CD4-positive, alpha-beta T cell treated with Interleukin-15 for 4 hours (primary cell): Measurements from ENCODE around the gene ITGB4.

Experiments used
- DNase-seq: peaks from one replicate; pipeline ENCODE4 v3.0.0-alpha.2; 2020; ENCODE audit warnings: low spot score

Gene ITGB4

DNA sequence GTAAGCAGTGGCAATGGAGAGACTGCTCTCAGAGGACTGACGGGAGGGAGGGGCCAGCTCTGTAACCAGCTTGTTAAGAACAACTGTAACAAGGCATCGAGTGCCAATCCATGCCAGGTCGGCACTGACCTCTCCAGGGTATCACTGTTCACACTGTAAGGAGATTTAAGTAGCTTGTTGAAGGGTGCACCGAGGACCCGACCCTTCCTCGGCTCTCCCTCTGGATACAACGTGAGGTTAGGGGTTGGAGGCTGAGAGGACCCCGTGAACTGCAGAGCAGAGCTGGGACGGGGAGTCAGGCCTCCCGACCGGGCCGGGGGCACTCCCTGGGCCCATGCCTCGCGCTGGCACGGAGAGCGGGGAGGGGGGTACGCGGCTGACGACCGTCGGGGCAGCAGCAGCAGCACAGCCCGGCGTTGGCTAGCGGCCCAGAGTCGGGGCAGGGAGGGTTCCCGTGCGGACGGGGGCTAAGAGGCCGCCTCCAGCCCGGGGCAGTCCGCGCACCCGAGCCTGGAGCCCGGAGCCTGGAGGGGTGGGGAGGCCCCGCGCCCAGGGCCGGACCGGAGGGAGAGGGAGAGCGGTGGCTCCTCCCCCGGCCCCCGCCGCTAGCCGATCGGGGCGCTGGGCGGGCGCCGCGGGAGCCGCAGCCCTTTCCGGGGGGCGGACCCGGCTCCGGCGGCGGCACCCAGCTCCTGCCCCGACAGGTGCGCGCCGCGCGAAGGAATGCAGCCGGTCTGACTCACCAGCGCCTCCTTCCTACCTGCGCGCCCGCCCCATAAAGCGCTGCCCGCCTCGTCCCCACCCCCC is at the start of gene ITGB4:
Gene ITGB4, plus strand, starts transcription at position 804 of the 807 bp plus-strand sequence. CDS start 3,245 bp downstream, outside the sequence.
- DNase-seq = peak; percentile 63

- DNase-seq = no peak
Observed at GRCh38 chr17:75672011-75672410, 49.2 kb upstream of the ITGB4 start.

- DNase-seq = no peak
Observed at GRCh38 chr17:75673487-75673886, 47.8 kb upstream of the ITGB4 start.

GRCh38 chr17:75676461-75676860 is 44.8 kb upstream of the ITGB4 start:
- DNase-seq = no peak

- no peak for DNase-seq
Observed at GRCh38 chr17:75679706-75680211, 41.5 kb upstream of the ITGB4 start.

DNA sequence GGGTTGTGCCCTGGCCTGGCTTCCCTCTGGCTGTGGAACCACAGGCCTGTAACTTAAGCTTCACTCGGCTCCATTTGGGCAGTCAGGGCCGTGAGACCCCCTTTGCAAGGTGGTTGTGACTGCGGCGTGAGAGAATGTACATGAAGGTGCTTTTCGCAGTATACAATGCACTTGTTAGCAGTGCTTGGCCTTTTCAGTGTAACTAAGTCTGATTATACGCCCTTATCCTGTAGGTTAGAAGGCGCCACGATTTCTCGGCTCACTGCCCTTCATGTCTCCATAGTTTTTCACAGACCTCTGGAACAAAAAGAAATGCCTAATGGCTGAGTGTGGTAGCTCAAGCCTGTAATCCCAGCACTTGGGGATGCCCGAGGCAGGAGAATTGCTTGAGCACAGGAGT is 40.8 kb upstream of the ITGB4 start:
- no peak for DNase-seq

DNA sequence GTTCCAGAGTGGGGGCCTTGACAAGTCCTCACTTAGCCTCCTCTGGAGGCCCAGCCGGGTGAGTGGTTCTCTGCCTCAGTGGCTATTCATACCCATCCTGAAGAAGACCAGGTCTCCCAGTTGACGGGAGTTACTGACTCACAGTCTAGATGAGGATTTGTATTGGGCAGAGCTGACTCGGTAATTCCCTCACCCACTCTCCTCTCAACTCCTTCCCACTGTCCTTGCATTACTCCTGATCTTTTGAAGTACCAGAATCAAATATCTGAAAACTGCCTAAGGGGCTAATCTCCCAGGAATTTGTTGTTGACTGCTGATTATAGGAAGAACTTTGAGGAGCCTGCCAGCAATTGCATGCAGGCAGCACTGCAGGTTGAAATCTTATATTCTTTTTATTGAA is 40.0 kb upstream of the ITGB4 start:
- no peak for DNase-seq

DNA sequence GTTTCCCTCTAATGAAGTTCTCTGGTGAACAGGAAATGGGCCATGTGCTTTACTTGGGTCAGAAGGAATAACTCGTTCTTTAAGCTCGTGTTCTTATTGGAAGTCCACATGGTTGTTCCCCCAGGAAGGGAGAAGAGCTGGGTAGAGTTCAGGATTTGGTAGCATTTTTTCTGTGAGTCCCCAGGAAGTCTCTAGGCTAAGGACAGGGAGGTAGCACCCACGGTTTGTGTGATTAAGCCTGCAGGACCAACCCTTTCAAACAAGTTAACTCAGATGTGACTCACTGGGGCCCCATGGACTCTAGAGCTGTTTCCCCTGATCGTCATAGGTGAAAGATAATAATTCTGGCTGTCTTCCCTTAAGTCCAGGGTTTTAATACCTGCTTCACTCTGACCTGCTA is 37.7 kb upstream of the ITGB4 start:
- DNase-seq = no peak

GRCh38 chr17:75684249-75684648 is 37.0 kb upstream of the ITGB4 start:
- no peak for DNase-seq

DNA sequence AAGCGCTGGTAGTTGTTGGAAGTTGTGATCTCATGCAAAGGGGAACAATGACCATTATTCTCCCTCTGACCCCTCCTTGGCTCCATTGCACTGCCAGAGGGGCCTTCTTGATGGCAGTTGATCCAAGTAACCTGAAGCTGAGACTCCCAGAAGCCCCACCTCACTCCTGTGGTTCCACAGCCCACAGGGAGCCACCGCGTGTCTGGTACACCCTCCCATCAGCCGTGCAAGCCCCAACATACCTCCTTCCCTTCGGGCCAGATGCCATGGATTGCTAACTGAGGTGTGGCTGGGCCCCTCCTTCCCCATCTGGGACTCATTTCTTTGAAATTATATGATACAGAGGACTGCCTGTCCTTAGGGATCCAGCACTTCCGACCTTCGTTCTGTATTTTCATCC is 36.3 kb upstream of the ITGB4 start:
- no peak for DNase-seq

GRCh38 chr17:75685499-75685898 is 35.8 kb upstream of the ITGB4 start:
- DNase-seq = no peak

GRCh38 chr17:75688209-75688825 is 32.9 kb upstream of the ITGB4 start:
- DNase-seq = no peak

- DNase-seq = peak; percentile 43
Observed at GRCh38 chr17:75689441-75689873, 31.8 kb upstream of the ITGB4 start.

GRCh38 chr17:75691371-75691791 is 29.9 kb upstream of the ITGB4 start:
- DNase-seq = no peak

DNA sequence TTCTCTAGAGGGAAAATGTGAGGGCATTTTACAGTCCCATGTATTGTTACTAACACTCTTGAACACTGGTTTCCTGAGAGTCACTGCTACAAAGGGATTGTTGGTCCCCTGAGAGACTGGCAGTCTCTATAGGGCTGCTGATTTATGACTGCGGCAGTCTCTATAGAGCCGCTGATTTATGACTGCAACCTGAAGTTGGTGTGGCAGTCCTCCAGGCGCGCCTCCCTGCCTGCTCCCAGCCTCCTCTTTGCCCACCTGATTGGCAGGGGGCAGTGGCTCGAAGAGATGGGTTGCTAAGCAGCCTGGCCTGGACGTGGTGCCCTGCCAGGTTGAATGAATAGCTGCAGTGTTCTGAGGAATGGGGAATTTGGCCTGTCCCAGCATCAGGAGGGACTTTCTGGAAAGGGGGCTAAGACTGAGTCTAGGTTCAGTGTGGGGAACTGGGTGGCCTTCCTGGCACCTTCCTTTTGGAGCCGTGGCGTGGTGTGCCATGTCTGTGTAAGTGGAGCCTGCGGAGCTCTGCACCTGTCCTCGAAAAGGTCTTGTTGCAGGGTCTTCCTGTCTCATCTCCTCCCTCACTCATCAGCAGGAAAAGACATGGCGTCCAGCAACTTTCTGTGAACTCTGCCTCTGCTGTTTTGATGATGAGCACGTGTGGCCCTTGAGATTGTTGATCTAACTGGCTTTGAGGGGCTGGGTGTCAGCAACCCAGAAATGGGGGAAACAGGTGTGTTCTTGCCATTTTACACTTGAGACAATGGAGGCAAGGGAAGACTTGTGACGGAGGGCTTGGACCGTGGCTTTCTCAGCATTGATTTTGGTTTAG is 29.2 kb upstream of the ITGB4 start:
- no peak for DNase-seq

GRCh38 chr17:75692976-75693375 is 28.3 kb upstream of the ITGB4 start:
- DNase-seq = no peak

DNA sequence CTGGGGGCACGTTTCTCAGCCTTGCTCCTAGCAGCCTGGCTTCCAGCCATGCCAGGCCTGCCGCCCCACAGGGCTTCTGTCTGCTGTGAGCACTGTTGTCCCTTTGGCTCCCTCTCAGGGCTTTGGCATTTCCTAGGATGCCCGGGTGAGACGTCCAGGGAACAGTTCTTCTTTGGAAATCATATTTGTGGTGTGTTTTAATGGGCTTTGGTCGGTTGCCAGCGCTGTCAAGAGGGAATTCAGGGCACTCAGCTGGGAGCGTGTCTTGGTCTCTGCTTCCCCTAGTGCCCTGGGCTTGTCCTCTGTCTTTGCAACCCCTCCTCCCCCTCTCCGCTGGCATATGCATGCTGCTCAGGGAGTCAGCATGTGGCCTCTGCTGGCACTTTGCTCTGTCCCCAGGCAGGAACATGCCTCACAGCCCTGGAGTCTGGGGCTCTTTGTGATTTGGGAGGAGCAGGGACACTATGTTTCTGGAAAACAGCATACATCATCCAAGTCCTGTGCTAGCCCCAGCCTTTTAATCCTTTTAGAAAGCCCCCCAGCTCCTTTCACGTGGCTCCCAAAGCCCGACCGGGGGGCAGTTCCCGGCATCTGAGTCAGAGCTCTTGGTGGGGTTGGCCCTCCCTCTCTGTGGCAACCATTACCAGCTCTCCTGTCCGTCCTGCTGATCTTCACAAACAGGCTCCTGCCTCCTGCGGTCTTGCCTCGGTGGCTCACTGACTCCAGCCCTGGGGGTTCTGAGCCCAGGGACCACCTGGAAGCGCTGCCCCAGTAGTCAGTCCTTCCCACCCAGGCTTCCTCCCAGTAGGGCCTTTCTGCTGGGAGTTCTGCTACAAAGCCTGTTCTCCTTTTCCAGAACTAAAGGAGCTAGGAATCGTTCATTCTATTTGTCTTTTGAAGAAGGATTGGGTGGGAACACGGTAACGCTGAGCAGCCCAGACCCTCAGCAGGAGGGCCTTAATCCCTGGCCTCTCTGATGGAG is 27.5 kb upstream of the ITGB4 start:
- DNase-seq = no peak

DNA sequence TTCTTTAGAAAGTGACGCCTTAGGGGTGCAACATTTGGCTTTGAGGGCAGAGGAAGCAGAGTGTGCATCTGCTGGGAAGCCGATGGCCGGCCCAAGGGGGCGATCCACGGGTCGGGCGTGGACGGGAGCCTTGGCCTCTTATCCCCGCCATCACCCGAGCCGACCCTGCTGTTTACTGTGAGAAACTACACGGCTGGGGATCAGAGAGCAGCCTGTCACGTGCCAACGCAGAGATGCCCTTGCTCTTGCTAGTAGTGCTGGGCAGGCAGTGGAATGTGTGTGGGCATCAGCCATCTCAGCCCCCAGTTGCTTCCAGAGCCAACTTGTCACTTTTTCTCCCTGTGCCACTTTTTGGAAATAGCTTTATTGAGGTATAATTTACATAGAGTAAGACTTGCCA is 26.7 kb upstream of the ITGB4 start:
- no peak for DNase-seq

- no peak for DNase-seq
Observed at GRCh38 chr17:75695141-75695829, 26.0 kb upstream of the ITGB4 start.

DNA sequence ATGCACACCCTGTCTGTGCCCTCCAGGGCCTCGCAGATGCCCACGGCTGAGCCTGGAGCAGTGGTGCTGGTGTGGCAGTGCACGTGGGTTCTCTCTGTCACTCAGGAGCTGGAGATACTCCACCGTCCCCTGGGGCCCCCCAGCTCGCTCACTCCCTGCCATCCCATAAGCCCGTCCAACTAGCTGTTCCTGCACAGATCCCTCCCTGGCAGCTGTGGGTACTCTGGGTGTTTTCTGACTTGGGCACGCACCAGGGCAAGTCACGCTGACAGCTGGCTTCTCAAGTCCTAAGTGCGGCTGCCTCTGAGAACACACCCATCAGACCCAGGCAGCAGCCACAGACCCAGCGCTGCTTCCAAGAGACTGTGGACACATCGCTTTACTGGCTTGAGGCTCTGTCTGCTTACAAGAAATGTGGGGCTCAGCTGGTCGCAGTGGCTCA is 25.4 kb upstream of the ITGB4 start:
- DNase-seq = no peak
